Body of pancreas (tissue), 4 donors: Measurements from ENCODE around the gene PGAP3. TPM values are rescaled to one million over a fixed set of nuclear protein-coding genes. Genes with fewer than 3 reads are reported as not detected.
"Not testable (repeated sequence)": the region's sequence is repeated elsewhere in the genome, so short reads cannot be mapped to it uniquely, and the experiment has no call there.

Experiments
- ATAC-seq: fragments of 150-250 bp; one replicate; pipeline ENCODE4 v1.9.1; 2016
- DNase-seq, 4 donors: peaks; one replicate each; pipeline ENCODE4 v3.0.0-alpha.2; 2019
- H3K27ac ChIP-seq, 4 donors: fragments of 200-600 bp; sonication (generic); 1 replicate in 3 of 4; 2 replicates in 1 of 4; pipeline versions ENCODE4 v1.5.1 to v1.6.1; 2016 to 2019; ENCODE audit warnings: mild to moderate bottlenecking in 1 of 4, mixed read lengths in 1 of 4, moderate library complexity in 1 of 4
- H3K27me3 ChIP-seq, 2 donors: fragments of 200-600 bp; sonication (generic); one replicate each; pipeline ENCODE4 v1.6.0; 2016; ENCODE audit warnings: mild to moderate bottlenecking in 1 of 2
- H3K36me3 ChIP-seq, 2 donors: fragments of 200-600 bp; sonication (generic); replicated peaks in 1 of 2; 2 replicates each; pipeline ENCODE4 v1.5.1; 2016; ENCODE audit warnings: low read depth in 2 of 2; ENCODE audit not compliant: insufficient read depth in 1 of 2
- H3K4me1 ChIP-seq: fragments of 200-600 bp; sonication (generic); one replicate; pipeline ENCODE4 v1.6.0; 2016
- H3K4me3 ChIP-seq, 2 donors: fragments of 200-600 bp; sonication (generic); 1 replicate in 1 of 2; 2 replicates in 1 of 2; pipeline ENCODE4 v1.5.1; 2016 to 2019
- H3K9me3 ChIP-seq, 3 donors: fragments of 200-600 bp; sonication (generic); 1 replicate in 2 of 3; 2 replicates in 1 of 3; pipeline ENCODE4 v1.5.1; 2016
- CTCF ChIP-seq, 7 experiments: fragments of 450-650 bp in 4 of 7; fragments of 200-600 bp in 3 of 7; sonication (generic) in 3 of 7; IDR thresholded peaks; one replicate each; pipeline ENCODE4 v1.5.1; 2016 to 2019; ENCODE audit warnings: antibody characterized with exemption in 7 of 7
- POLR2A ChIP-seq, 3 donors: fragments of 450-650 bp; IDR thresholded peaks; one replicate each; pipeline ENCODE4 v1.6.1; 2016; ENCODE audit warnings: antibody characterized with exemption in 3 of 3, mild to moderate bottlenecking in 2 of 3
- WGBS, 2 donors: methylation state at CpG; one replicate each; pipeline ENCODE4 v1.1.5; 2017; 5-methylcytosine and 5-hydroxymethylcytosine counted together
- intact Hi-C: fragments of 100-400 bp; cut with DNase I; formaldehyde crosslinking; loops from one replicate; pipeline ENCODE4 v1.15.1; 2023
- total RNA-seq, 2 donors: library from RNA; depleted of rRNA; stranded (reverse); fragments of >200 nt; gene quantifications; one replicate each; pipeline ENCODE4 v1.1.0, GENCODE V29; 2016

The PGAP3 gene
- total RNA-seq, 2 donors from 2014 or later: 13.8 to 33.2 TPM

- no peaks in the 10 kb centered on the region for H3K27me3 ChIP-seq
- no peak overlapping the region for H3K27ac ChIP-seq
- WGBS, 2 donors: 73 to 87% methylated on average over 9 of the region's 9 CpGs
- H3K4me3 ChIP-seq: no peak overlapping the region
- intact Hi-C loops: no loop called here
- H3K4me1 ChIP-seq: peaks cover 13% of the 10 kb centered on the region
- ATAC-seq (no peak), DNase-seq (no peak)
- H3K36me3 ChIP-seq: peaks cover 0 to 5% of the 10 kb centered on the region in 2 donors
- no peak for TF ChIP-seq POLR2A (IDR thresholded peaks at IDR 0.05)
- H3K9me3 ChIP-seq: no peaks in the 10 kb centered on the region
Observed at GRCh38 chr17:39726617-39727016, 38.8 kb upstream of the PGAP3 start.

GRCh38 chr17:39725923-39726322 lies 38.1 kb upstream of the PGAP3 start:
- WGBS, 2 donors: 91 to 95% methylated on average over 1 of the region's 1 CpG
- intact Hi-C loops, H3K36me3 ChIP-seq: not testable (repeated sequence)

GRCh38 chr17:39724731-39725130 lies 36.9 kb upstream of the PGAP3 start:
- no peaks in the 10 kb centered on the region for H3K27me3 ChIP-seq
- no peaks in the 10 kb centered on the region for H3K9me3 ChIP-seq
- TF ChIP-seq CTCF (IDR thresholded peaks at IDR 0.05) (no peak), POLR2A (IDR thresholded peaks at IDR 0.05) (no peak)
- no peak overlapping the region for H3K4me3 ChIP-seq
- DNase-seq: no peak
- 80 to 93% methylated on average over 1 to 13 of the region's 13 CpGs for WGBS, 2 donors
- intact Hi-C loops: no loop called here
- H3K36me3 ChIP-seq: peaks cover 0 to 5% of the 10 kb centered on the region in 2 donors
- no peak for ATAC-seq
- no peak overlapping the region for H3K27ac ChIP-seq
- H3K4me1 ChIP-seq: peaks cover 9% of the 10 kb centered on the region

More at GRCh38 chr17:39725923-39726322, 38.1 kb upstream of the PGAP3 start:
- not testable (repeated sequence) for DNase-seq, ATAC-seq, H3K4me3 ChIP-seq, H3K27me3 ChIP-seq, H3K9me3 ChIP-seq, H3K27ac ChIP-seq
- H3K4me1 ChIP-seq: peaks cover 13% of the 10 kb centered on the region

- ATAC-seq (no peak), DNase-seq (peak in 1 of 4 donors; percentile 35)
- TF ChIP-seq POLR2A (IDR thresholded peaks at IDR 0.05): no peak
- no peak for TF ChIP-seq CTCF (IDR thresholded peaks at IDR 0.05)
Observed at GRCh38 chr17:39722965-39723848, 35.4 kb upstream of the PGAP3 start.

GRCh38 chr17:39722104-39722503 lies 34.2 kb upstream of the PGAP3 start:
- ATAC-seq (no peak), DNase-seq (no peak)
- intact Hi-C loops: no loop called here
- Histone ChIP-seq H3K4me3 (no peak overlapping the region), H3K27me3 (no peaks in the 10 kb centered on the region), H3K4me1 (peaks cover 2% of the 10 kb centered on the region), H3K27ac (no peak overlapping the region), H3K9me3 (no peaks in the 10 kb centered on the region), H3K36me3 (peaks cover 0 to 5% of the 10 kb centered on the region in 2 donors)
- TF ChIP-seq POLR2A (IDR thresholded peaks at IDR 0.05): no peak
- no peak for TF ChIP-seq CTCF (IDR thresholded peaks at IDR 0.05)
- 91 to 96% methylated on average over 6 of the region's 6 CpGs for WGBS, 2 donors

More at GRCh38 chr17:39722965-39723848, 35.4 kb upstream of the PGAP3 start:
- H3K4me3 ChIP-seq: no peak overlapping the region
- no peaks in the 10 kb centered on the region for H3K27me3 ChIP-seq
- H3K27ac ChIP-seq: no peak overlapping the region
- intact Hi-C loops: no loop called here
- peaks cover 0 to 5% of the 10 kb centered on the region in 2 donors for H3K36me3 ChIP-seq
- H3K9me3 ChIP-seq: no peaks in the 10 kb centered on the region
- H3K4me1 ChIP-seq: no peaks in the 10 kb centered on the region
- WGBS, 2 donors: 79 to 84% methylated on average over 31 to 34 of the region's 34 CpGs
